Muscle of back (tissue), 11 donors: Measurements from ENCODE around the gene PNKD. TPM values are rescaled to one million over a fixed set of nuclear protein-coding genes. Genes with fewer than 3 reads are reported as not detected.

ENCODE experiments used
- DNase-seq, 3 donors: peaks; one replicate each; pipeline versions ENCODE4 v3.0.0 to v3.0.0-alpha.2; 2013
- polyA plus RNA-seq, 10 donors: library from polyadenylated mRNA; unstranded; fragments of 120-200 nt; gene quantifications; one replicate each; pipeline ENCODE4 v1.2.1, GENCODE V29; 2013; ENCODE audit not compliant: insufficient read length in 10 of 10

PNKD gene
- polyA plus RNA-seq, 10 donors: 40.3 to 56.1 (median 44.9) TPM

DNA sequence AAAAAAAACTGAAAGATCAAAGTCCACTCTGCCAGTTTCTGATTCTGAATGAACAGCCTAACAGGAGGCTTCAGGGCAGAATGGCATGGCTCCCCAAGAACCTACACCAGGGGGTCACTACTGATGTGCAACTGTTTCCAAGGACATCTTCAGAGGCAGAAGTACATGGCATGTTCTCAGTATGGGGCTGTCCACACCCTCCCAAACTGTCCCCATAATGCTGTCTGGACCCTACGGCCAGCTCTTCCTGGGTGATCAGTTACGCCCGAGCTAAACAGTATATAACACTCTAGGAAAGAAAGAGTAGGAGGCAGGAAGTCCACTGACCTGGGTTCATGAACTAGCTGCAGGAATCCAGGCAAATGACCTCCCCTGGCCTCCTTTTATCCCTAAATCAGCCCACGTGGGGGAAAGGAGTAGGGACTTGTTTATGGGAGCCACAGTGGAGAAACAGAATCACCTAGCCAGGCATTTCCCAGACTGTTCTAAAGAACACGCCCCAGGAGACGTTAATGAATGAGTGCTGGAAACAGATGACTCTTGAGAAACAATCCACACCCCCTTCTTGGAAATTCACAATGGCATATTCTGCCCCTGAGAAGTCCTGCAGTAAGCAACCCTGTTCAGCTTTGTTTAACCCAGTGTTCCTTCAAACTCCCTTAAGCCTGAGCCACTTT lies 19.5 kb downstream of the PNKD start:
- DNase-seq: peak in 1 of 3 donors; percentile 36

DNA sequence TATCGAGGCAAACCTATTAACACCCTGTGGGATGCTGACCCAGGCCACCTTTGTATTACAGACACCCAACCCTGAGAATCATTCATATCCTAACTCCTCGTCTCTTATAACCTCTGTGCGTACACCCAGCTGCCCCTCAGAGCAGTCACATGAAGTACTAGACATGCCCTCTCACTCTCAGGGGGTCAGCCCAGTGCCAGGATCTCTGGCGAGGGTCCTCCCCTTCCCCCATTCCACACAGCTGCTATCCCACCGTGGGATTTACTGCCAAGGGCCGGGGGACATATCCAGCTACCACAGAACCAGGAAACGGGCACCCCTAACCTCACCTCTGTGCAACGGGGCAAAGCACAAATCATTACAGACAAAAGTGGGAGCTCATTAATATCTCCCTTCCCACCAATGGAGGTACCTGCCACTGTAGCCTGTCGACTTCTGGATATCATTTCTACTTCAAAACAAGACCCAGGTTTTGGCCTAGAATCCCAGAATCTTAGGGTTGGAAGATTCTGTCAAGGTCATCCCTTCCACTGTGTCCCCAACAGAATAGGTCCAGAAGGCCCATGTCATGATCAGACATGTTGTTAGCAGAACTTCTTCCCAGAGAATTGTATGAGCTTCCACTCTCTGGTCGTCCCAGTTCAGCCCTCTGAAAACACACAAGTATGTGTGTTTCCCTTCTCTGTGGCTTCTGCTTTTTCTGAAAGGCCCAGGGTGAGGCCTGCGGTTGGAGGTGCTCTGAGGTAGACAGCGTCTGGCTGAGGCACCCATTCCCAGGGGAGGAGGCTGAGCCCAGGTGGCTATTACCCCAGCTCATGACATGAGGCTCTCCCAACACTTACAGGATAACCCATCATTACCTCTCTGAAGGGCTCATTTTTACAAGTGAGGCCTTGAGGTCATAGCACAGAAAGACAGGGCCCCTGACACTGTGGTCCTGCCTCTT lies 20.3 kb downstream of the PNKD start:
- no peak for DNase-seq

DNA sequence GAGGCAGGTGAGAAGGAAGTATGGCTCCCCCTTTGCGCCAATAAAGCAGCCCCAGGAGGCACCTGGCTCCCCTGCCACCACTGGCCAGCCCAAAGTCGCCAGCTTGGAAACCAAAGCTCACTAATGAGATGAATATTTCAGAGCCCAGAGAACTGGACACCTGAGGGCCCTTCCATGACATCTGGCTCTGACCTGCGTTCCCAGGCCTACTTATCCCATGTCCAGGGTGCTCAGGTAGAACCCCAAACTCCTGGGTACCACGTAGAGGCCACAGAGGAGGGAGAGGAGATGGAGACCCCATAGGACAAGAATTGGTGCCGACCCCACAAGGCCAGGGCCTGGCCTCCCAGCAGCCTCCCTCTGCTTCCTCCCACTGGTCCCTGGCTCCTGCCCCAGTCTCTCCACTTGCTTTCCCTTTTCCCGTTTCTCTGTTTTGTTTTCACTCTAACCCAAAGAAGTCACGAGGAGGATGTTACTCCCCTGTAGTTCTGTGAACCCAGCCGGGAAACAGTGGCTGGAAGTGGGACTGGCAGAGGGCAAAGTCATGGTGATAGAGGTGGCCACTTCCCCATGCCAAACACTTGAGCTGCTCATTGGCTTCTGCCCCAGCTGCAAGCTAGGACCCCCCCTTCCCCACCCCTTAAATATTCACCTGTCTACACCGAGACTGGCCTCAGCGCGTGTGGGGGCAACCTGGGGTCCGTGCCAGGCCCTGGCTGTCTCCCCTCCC lies 21.2 kb downstream of the PNKD start:
- DNase-seq: no peak

GRCh38 chr2:218292048-218293014 lies 22.0 kb downstream of the PNKD start, which contains the start of gene TMBIM1:
Gene TMBIM1 (minus strand): TSS chr2:218292503. CDS start chr2:218282141, 10,362 bp downstream.
- DNase-seq: peak; percentile 74 to 92 (median 85)

GRCh38 chr2:218293715-218294429 lies 23.6 kb downstream of the PNKD start:
- DNase-seq: no peak

GRCh38 chr2:218294430-218295022 lies 24.2 kb downstream of the PNKD start:
- DNase-seq: no peak

DNA sequence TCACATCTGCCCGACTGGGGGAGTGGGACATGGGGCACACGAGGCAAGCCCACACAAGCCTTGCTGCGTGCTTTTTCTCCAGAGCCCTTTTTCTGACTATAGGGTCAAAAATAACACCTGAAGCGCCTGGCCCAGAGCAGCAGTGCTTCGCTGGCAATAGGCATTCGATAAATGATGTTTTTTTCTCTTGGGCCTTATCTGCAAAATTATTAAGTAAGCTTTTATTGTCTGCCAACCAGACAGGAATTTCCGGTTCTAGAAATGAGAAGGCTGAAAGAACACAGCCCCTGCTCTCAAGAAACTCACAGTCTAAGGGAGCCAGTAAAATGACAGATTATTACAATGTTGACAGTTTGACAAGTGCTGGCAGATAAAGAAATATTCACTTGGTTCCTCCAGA lies 24.7 kb downstream of the PNKD start:
- no peak for DNase-seq

DNA sequence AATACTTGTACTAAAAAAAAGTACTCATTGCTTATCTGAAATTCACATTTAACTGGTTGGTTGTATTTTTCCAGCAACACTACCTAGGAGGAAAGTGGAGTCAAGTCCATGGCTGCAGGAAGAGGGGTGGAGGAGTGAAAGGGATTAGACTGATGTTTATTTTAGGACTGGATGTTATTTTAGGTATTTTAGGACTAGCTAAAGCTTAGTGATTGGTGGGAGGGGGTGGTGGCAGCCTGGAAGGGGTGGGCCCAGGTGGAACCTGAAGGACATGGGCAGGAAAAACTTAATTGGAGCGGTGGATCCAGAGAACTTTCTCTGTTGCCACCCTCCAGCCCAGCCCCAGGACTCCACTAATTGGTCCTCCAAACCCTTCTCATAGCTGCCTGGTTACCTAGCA lies 25.9 kb downstream of the PNKD start:
- no peak for DNase-seq

GRCh38 chr2:218296847-218297246 lies 26.5 kb downstream of the PNKD start:
- DNase-seq: no peak

DNA sequence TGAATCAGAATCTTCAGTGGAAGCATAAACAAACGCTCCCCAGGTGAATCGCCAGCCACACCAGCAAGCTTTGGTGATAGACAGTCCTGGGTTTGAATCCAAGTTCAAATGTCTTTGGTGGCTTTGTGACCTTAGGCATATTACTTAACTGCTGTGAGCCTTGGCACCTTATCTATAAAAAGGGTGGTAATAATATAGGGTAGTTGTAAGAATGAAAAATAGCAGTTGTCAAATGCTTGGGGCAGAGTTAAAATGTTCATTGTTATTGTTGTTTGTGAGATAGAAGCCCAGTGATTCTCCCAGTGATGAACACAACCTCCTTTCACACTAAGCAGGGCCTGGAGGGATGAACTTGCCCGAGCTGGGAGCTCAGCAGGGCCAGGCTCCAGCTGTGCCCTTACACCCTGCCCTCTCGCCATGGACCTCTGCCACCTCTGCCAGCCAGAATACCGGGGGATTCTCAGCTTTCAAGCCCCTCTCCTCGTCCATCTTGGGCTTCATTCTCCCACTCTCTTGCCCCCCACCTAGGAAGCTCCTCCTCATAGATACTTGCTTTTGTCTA lies 28.1 kb downstream of the PNKD start:
- no peak for DNase-seq

- no peak for DNase-seq
Measured at GRCh38 chr2:218300141-218300540, 29.8 kb downstream of the PNKD start.

- peak; percentile 77 to 88 (median 86) for DNase-seq
Measured at GRCh38 chr2:218301176-218301819, 31.0 kb downstream of the PNKD start.

DNA sequence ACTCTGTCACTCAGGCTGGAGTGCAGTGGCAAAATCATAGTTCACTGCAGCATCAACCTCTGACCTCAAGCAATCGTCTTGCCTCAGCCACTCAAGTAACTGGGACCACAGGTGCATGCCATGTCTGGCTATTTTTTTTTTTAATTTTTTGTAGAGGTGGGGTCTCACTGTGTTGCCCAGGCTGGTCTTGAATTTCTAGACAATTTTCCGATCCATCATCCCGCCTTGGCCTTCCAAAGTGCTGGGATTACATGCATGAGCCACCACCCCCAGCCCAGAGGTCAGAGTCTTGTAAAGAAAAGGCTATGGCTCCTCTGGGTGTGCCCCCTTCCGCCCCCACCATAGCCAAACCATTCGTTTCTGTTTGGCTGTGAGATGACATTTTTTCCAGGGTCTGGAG lies 35.1 kb downstream of the PNKD start:
- no peak for DNase-seq

- no peak for DNase-seq
Measured at GRCh38 chr2:218306184-218306920, 36.0 kb downstream of the PNKD start.

- DNase-seq: no peak
Measured at GRCh38 chr2:218307415-218308090, 37.2 kb downstream of the PNKD start.

DNA sequence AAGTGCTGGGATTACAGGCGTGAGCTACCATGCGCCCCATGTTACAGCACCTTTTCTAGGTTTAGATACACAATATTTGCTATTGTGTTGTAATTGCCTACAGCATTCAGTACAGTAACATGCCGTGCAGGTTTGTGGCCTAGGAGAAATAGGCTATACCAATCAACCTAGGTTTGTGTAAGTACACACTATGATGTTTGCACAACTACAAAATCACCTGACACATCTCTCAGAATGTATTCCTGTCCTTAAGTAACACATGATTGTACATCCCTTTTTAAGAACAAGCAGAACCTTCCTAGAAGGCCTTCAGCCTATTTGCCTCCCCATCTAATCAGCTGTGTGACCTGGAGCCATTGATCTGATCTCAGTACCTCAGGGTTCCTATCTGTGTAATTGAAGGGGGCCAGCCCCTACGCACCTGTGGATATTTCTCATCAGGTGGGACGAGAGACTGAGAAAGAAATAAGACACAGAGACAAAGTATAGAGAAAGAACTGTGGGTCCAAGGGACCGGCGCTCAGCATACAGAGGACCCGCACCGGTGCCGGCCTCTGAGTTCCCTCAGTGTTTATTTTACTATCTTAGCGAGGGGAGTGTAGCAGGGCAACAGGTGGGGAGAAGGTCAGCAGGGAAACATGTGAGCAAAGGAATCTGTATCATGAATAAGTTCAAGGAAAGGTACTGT lies 40.7 kb downstream of the PNKD start:
- DNase-seq: no peak
